Measurements from ENCODE around the gene BCL2.

Gene BCL2

GRCh38 chr18:63284827-63285733 is 34.5 kb downstream of the BCL2 start:
- no peak for DNase-seq

DNA sequence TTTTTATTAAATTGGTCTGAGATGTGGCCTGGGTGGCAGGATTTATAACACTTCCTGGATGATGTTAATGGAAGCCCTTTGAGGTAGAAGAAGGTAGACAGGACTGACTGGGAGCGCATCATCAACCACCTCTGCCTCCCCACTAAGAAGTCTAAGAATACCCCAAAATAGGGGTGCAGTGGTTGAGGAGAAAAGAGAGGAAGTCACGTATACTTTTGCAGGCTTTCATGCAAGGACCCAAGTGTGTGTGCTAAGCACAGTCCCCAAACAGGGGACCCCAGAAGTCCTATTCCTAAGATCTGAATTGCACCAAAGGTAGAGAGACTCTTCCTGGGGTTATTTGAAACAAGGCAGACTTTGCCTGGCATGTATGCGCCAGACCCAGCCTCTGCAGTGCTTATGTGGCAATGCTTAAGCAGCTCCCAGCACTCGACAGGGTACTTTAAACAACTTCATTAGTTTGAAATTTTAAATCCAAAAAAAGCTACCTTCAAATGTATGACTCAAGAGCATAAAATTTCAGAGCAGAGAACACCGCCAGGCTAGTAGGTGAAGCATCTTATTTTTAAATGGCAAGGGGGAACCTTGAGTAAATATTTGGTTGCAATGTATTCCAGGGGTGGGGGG is 35.3 kb downstream of the BCL2 start:
- DNase-seq: no peak

DNA sequence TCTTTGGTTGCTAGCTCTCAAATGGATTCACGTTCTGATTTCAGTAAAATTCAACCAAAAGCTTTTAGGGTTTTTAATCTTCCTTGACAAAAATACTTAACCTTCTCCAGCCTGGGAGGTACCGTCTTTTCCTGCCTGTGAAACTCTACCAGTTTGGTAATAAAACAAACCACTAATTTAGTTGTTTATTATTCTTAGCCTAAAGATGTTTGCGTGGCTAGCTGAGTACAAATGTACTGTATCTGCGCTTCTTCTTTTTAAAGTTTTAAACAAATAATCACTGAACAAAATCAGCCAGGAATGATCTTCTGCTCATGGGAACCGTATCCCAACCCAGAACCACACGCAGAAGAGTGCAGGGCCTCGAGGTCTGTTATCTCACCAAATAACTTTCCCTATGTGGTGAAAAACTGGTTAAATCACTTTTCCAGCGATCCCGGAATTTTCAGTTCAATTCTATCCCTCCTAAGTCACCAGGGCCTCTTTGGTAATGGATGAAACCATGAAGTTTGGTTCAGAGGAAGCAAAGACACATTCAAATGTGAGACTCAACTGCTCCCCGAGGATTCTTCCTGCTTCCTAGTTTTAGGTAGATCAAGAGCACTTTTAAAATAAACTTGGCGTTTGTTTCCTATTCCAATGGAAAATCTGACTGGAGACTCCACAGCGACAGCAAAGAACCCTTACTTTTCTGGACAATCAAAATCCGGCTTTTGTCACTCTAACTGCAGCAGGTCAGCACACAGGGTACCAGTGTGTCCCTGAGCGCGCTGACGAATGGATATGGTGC is 36.1 kb downstream of the BCL2 start:
- DNase-seq: no peak

DNA sequence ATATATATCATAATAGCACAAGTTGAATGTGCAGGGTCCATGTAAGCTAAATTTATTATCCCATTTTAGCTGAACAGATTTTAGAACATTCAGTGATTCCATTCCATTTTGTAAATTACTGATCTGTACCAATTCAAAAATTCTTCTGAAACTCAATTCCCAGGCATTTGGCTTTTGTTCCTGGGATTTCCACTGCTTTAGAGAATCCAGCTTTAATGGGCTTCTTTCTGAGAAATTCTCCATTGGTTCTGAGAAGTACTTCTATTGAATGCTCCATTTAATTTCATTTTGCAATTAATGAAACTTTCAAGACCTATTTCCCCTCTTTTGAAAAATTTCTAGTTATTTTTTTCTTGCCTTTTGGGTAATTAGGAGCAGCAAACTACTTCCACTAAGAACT is 36.8 kb downstream of the BCL2 start:
- no peak for DNase-seq

DNA sequence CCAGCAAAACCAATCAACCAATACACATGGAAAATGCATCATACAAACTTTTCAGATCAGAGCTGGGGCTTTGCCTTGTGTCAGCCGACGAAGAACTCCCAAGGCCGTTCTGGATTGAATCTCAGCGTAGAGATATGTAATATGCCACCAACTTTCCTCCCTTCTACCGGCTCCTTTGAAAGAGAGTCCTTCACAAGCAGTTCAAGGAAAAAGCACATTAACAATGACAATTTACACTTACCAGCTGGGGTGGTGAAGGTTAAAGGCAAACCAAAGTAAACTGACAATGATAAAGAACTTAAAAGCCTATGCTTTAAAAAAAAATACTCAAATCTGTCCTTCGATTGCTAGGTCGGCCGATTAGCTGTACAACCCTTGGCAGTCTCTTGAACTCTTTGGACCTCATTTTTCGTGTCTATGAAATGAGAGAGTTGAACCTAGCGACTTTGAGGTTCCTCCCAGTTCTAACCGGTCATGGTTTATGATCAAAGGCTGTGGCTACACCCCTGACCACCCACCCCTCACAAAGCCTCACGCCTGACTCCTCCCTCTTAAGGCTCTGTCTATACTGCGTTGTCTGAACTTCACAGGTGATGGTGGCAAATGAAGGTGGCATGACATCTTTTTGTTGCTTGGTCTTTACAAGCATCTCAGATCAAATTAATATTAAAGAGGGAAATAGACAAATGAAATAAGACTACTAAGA is 46.2 kb downstream of the BCL2 start:
- DNase-seq: no peak

GRCh38 chr18:63272638-63273037 is 46.9 kb downstream of the BCL2 start:
- no peak for DNase-seq

DNA sequence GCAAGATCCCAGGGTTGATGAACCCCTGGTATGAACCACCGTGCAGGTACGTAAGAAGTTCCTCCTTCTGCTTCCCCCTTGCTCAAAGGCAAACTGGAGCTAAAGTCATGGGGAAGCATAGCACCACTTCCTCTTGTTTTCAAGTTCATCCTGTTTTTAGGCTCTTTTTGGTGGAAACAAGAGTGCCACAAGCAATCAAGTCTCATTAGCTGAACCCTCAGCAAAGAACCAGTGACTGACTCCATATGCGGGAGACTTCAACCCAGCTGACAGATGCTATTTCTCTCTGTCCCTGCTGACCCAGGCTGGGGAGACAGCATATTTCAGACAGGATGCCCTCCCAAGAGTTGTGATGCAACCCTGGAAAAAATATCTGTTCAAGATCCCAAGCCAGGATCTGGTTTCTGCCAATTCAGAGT is 47.7 kb downstream of the BCL2 start:
- no peak for DNase-seq

- no peak for DNase-seq
These were observed 48.4 kb downstream of the BCL2 start for GRCh38 chr18:63271148-63271547.

DNA sequence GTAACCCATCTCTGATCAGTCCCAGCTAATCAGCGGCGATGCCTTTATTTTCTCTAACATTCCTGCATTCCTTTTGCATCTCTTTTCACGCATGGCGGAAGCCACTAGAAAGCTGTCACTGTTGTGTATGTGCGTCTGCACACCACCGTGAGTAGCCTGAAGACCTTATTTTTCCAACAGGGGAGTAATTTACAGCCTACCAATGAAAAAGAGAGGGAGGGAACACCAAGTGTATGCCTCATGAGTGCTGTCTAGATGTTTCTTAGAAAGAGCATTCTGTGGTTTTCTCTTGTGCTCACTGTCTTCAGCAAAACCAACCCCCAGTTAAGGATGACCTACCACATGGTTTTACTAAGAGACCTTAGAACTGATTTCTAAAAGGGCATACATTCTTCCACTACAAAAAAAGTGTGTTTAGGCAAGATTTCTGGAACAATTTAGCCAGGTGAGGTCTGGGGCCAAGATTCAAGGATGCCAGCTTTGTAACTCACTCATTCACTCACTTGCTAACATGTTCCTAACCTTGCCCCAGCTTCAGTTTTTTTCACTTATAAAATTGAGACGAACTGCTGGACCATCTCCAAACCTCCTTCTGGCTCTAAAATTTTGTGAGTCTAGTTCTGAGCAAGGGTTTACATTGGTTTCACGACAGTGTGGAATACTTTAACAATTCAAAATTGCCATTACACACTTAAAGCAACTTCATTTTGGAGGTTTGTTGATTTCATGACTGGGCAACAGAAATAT is 51.4 kb downstream of the BCL2 start:
- DNase-seq: no peak

DNA sequence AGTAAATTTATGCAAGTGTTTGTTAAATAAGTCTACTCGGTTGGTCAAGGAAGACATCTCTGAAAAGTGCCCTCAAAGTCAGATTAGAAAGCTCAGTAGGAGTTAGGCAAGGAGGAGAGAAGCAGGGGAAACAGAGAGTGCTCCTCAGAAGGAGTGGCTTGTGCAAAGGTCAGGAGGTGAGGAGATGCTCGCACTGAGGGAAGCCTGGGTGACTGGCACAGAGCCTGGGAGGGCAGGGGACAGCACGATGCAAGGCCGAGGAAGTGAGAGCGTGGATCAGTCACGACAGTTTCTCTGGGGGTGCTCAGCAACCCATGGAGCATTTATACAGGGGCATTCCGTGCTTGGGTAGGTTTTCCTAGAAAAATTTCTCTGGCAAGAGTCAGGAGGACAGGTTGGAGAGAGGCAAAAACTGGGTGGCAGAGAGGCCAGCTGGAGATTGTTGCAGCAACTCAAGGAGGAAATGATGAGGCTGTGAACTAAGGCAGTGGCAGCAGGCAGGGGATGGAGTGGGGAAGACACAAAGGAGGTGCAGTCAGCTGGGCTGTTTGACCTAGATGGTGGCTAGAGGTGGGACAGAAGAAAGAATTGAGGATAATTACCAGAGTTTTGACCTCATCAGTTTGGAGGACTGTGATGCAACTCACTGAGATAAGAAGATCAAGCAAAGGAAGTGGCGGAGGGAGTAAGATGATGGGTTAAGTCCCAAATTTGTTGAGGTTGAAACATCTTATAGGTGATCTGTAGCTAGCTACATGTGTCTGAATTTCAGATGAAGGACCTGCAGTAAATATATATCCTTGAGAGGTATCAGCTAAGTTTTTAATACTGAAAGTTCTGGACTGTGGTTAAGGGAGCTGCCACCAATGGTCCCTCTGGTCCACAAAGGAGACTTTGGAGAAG is 52.4 kb downstream of the BCL2 start:
- DNase-seq: no peak

DNA sequence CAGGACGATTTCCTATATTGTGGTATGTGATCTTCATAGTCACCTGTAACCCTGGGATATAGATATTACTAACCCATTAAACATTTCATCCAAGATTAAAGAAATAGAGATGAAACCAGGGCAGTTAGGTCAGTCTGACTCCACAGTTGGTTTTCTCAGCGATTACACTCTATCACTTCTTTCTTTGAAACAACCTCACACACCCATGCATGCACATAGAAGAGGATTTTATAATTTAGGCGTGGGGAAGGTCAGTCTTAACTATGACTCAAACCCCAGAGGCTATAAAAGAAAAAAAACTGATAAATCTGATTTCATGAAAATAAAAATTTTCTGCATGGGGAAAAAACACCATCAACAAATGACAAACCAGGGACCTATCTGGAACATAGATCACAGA is 54.2 kb downstream of the BCL2 start:
- no peak for DNase-seq

DNA sequence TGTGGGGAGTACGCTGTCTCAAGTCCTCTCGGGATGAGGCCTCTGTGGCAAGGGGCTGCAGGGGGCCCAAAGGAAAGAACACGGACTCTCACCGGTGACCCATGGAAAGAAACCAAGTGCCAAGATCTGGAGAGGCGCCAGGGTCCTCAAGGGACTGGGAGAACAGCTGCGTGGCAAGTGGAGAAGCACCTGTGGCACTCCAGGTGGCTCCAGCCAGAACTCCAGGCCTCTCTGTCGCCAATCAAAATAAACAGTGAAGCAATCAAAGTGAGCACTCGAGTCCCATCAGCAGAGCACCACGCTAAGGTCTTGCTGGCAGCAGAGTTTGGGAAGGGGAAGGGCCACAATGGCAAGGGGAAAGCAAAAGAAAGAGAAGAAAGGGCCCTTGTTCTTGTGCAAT is 54.7 kb downstream of the BCL2 start:
- no peak for DNase-seq

GRCh38 chr18:63263444-63263843 is 56.1 kb downstream of the BCL2 start:
- no peak for DNase-seq

GRCh38 chr18:63262369-63263335 is 56.9 kb downstream of the BCL2 start:
- DNase-seq: no peak

GRCh38 chr18:63261029-63261428 is 58.5 kb downstream of the BCL2 start:
- DNase-seq: no peak

DNA sequence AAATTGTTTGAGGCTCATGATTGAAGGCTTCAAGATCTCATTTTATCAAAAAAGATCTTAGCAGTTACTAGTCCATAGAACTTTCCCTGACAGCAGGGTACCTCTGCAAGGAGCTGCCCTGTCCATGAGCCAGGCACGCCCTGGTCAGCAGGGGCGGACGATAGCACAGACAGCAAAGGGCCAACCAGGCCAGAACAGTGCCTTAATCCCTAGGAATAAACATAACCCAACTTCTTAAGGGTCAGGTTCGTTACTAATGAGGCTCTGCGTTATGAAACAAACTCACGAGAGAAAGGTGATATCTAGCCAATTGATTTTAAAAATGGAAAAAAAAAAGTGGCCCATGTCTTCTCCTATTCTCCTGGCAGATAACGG is 59.2 kb downstream of the BCL2 start:
- no peak for DNase-seq

DNA sequence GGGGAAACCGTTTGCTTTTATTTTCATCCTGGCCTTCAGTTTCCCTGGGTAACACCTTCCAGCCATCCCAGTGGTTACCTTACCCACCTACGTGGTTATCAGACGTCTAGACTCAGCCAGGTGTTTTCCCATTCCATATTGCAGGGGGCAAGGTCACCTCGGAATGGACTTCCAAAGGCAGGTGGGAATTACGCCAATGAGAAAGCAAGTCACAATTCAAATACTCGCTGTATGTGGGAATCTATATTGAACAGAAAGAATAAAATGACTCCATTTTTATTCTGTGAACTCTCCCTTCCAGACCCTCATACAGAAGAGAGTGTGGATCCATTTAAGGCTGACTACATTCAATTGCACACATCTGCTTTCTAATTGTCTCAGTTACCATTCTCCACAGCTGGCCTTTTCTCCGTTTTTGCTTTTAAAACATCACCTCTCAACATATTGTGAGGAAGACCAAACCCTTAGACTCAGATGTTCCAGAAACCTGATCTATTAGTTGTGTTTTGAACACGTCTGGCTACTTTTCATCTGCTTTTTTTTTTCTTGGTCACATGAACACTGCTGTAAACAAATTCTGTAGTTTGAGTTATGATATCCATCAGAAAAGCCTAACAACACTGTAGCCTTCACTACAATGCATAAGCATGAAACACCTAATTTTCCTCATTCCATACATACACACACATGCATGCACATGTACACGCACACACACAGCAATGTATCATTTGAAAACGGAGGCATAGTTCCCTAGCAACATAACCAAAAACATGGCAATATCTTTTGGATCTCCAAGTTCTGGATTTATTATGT is 59.8 kb downstream of the BCL2 start:
- DNase-seq: peak; percentile 36

DNA sequence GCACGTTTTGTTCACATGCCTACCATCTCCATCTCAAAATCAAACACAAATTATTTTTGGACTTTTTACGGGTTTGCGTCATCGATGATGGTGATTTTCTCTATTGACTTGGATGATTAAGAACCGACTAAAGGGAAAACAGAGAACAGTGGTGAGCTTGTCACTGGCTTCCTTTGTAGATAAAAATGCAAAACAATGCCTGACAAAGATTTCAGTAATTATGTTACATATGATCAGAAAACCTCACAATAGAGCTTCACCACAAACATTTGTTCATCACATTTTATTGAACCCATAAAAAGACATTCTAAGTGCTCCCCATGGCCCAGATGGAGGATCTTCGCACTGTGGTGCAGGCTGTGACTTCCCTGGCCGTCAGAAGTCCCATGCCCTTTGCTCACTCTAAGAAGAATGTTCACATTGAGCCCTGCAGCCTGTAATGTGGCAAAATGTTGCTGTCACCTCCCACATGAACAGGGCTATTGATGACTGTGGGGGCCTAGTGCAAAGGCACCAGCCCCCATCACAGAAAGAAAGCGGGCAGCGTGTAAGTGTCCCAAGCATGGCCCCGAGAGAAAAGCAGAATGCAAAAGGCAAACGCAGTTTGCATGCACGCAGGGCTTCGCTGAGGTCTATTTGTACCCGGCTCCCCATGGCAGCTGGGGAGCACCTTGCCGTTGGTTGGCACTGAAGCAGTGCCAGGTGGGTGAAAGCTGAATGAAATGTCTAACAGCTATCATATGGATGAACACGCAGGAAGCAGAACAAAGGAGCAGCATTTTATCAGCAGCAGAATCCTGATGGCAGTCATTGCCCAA is 60.6 kb downstream of the BCL2 start:
- no peak for DNase-seq

All from NCI-H2081 treated with DMSO at 0.1 percent for 48 hours (cell line).